Stomach (tissue), 9 donors: ENCODE measurements around the gene IGSF21. TPM values are rescaled to one million over a fixed set of nuclear protein-coding genes. Genes with fewer than 3 reads are reported as not detected.
A peak's percentile ranks its signal among the peaks of the same experiment; 100 is the strongest.

Source experiments
- DNase-seq, 2 donors: peaks; one replicate each; pipeline versions ENCODE4 v3.0.0 to v3.0.0-alpha.2; 2013 to 2019
- H3K27ac ChIP-seq, 5 donors: fragments of 200-600 bp in 4 of 5; sonication (generic) in 4 of 5; one replicate each; pipeline ENCODE4 v1.5.1; 2013 to 2019; ENCODE audit warnings: mild to moderate bottlenecking in 1 of 5, moderate library complexity in 1 of 5
- H3K27me3 ChIP-seq, 3 donors: fragments of 200-600 bp; sonication (generic); one replicate each; pipeline ENCODE4 v1.5.1; 2017 to 2019; ENCODE audit warnings: mixed run types in 1 of 3
- H3K36me3 ChIP-seq, 4 donors: fragments of 200-600 bp; sonication (generic); 1 replicate in 3 of 4; 2 replicates in 1 of 4; pipeline ENCODE4 v1.5.1; 2016 to 2019
- H3K4me1 ChIP-seq, 4 donors: fragments of 200-600 bp; sonication (generic); one replicate each; pipeline ENCODE4 v1.5.1; 2016 to 2019
- H3K4me3 ChIP-seq, 4 donors: fragments of 200-600 bp; sonication (generic) in 3 of 4; one replicate each; pipeline ENCODE4 v1.5.1; 2016 to 2019; ENCODE audit warnings: mild to moderate bottlenecking in 1 of 4
- H3K9me3 ChIP-seq, 4 donors: fragments of 200-600 bp; sonication (generic); one replicate each; pipeline ENCODE4 v1.5.1; 2016 to 2019
- CTCF ChIP-seq, 7 experiments: fragments of 450-650 bp in 4 of 7; fragments of 200-600 bp in 3 of 7; sonication (generic) in 3 of 7; IDR thresholded peaks; one replicate each; pipeline ENCODE4 v1.5.1; 2016 to 2019; ENCODE audit warnings: antibody characterized with exemption in 7 of 7, control low read depth in 2 of 7, mild to moderate bottlenecking in 1 of 7
- EP300 ChIP-seq: sonication (generic); formaldehyde crosslinking; IDR thresholded peaks from one replicate; pipeline ENCODE4 v1.6.1; 2017; ENCODE audit warnings: antibody characterized with exemption
- POLR2A ChIP-seq, 4 donors: fragments of 450-650 bp; IDR thresholded peaks; one replicate each; pipeline ENCODE4 v1.6.1; 2016; ENCODE audit warnings: antibody characterized with exemption in 4 of 4, control low read depth in 2 of 4, mild to moderate bottlenecking in 1 of 4, moderate library complexity in 1 of 4
- POLR2AphosphoS5 ChIP-seq, 3 donors: sonication (generic); formaldehyde crosslinking; IDR thresholded peaks; one replicate each; pipeline ENCODE4 v1.6.1; 2016; ENCODE audit warnings: antibody characterized with exemption in 3 of 3
- WGBS, 5 donors: extraction: QIAGEN DNeasy Blood & Tissue Kit in 3 of 5; methylation state at CpG; one replicate each; pipeline versions ENCODE4 v1.1.5 to v1.1.7; 2013 to 2018; 5-methylcytosine and 5-hydroxymethylcytosine counted together
- intact Hi-C: fragments of 100-400 bp; cut with DNase I; formaldehyde crosslinking; loops from one replicate; pipeline ENCODE4 v1.15.1; 2023; ENCODE audit warnings: low total_unique reads
- polyA plus RNA-seq, 3 donors: library from polyadenylated mRNA; stranded (reverse); fragments of 200-250 nt; gene quantifications; one replicate each; pipeline ENCODE4 v1.2.3, GENCODE V29; 2013
- total RNA-seq, 5 donors: library from RNA; depleted of rRNA; stranded (reverse); fragments of >200 nt; gene quantifications; one replicate each; pipeline versions ENCODE4 v1.1.0 to v1.2.3, GENCODE V29; 2014 to 2016
- donor health status: healthy with polysubstance abuse.
- donor health status: Bipolar disorder and iron deficiency.
- donor health status: healthy.

The IGSF21 gene
- total and polyA plus RNA-seq, 8 donors = 0.25 to 2.0 (median 1.1) TPM; not detected in 3

- TF ChIP-seq POLR2A (IDR thresholded peaks at IDR 0.05) (no peak), POLR2AphosphoS5 (IDR thresholded peaks at IDR 0.05) (no peak), CTCF (IDR thresholded peaks at IDR 0.05) (peak in 1 of 7 experiments; percentile 19), EP300 (no peak)
- 89 to 100% (median 93%) methylated on average over 1 of the region's 1 CpG for WGBS, 5 donors
- Histone ChIP-seq H3K4me1 (no peaks in the 10 kb centered on the region), H3K36me3 (no peaks in the 10 kb centered on the region), H3K27ac (no peak overlapping the region), H3K9me3 (peaks cover 0 to 22% (median 13%) of the 10 kb centered on the region in 4 donors), H3K4me3 (no peak overlapping the region), H3K27me3 (peaks cover 0 to 48% (median 21%) of the 10 kb centered on the region in 3 donors)
- no peak for DNase-seq
- intact Hi-C loops = no loop called here
Measured at GRCh38 chr1:18232052-18232451, 124.5 kb downstream of the IGSF21 start.

GRCh38 chr1:18233176-18233864, 125.7 kb downstream of the IGSF21 start:
- TF ChIP-seq POLR2AphosphoS5 (IDR thresholded peaks at IDR 0.05) = no peak
- no peak for TF ChIP-seq CTCF (IDR thresholded peaks at IDR 0.05)
- TF ChIP-seq EP300 = no peak
- no peak for TF ChIP-seq POLR2A (IDR thresholded peaks at IDR 0.05)
- no peak for DNase-seq
- Histone ChIP-seq H3K27me3 (peaks cover 0 to 48% (median 21%) of the 10 kb centered on the region in 3 donors), H3K27ac (no peak overlapping the region), H3K36me3 (no peaks in the 10 kb centered on the region), H3K4me1 (no peaks in the 10 kb centered on the region), H3K4me3 (no peak overlapping the region), H3K9me3 (peaks cover 0 to 22% (median 13%) of the 10 kb centered on the region in 4 donors)
- WGBS, 5 donors = 74 to 80% (median 77%) methylated on average over 5 of the region's 5 CpGs
- intact Hi-C loops = no loop called here

- 61 to 70% (median 63%) methylated on average over 6 of the region's 6 CpGs for WGBS, 5 donors
- intact Hi-C loops = no loop called here
- no peaks in the 10 kb centered on the region for H3K4me1 ChIP-seq
Measured at GRCh38 chr1:18234790-18235242, 127.2 kb downstream of the IGSF21 start.

GRCh38 chr1:18237371-18237770, 129.8 kb downstream of the IGSF21 start:
- TF ChIP-seq EP300 (no peak), CTCF (IDR thresholded peaks at IDR 0.05) (no peak), POLR2AphosphoS5 (IDR thresholded peaks at IDR 0.05) (no peak), POLR2A (IDR thresholded peaks at IDR 0.05) (no peak)
- Histone ChIP-seq H3K4me3 (no peak overlapping the region), H3K27me3 (peaks cover 0 to 47% (median 0%) of the 10 kb centered on the region in 3 donors), H3K36me3 (no peaks in the 10 kb centered on the region), H3K9me3 (peaks cover 0 to 2% (median 0%) of the 10 kb centered on the region in 4 donors), H3K27ac (no peak overlapping the region), H3K4me1 (no peaks in the 10 kb centered on the region)
- intact Hi-C loops = no loop called here
- no peak for DNase-seq
- WGBS, 5 donors = 63 to 78% (median 72%) methylated on average over 8 to 9 of the region's 9 CpGs

More at GRCh38 chr1:18234790-18235242, 127.2 kb downstream of the IGSF21 start:
- H3K36me3 ChIP-seq = no peaks in the 10 kb centered on the region
- peaks cover 0 to 22% (median 13%) of the 10 kb centered on the region in 4 donors for H3K9me3 ChIP-seq
- no peak overlapping the region for H3K4me3 ChIP-seq
- no peak overlapping the region for H3K27ac ChIP-seq
- H3K27me3 ChIP-seq = peaks cover 0 to 47% (median 16%) of the 10 kb centered on the region in 3 donors
- peak; percentile 36 to 53 for DNase-seq
- TF ChIP-seq CTCF (IDR thresholded peaks at IDR 0.05) (peak in 4 of 7 experiments; percentile 40 to 62 (median 50)), EP300 (no peak)
